Kidney glomerular epithelial cell (primary cell): Measurements from ENCODE around the gene CLSTN2.
A peak's percentile ranks its signal among the peaks of the same experiment; 100 is the strongest.

ENCODE experiments used
- DNase-seq: peaks from one replicate; lab custom pipeline; 2025; lab: John Stamatoyannopoulos, UW

Gene CLSTN2

GRCh38 chr3:140093742-140094141 lies 158.8 kb downstream of the CLSTN2 start:
- peak; percentile 96 for DNase-seq

- DNase-seq, result no peak
Measured at GRCh38 chr3:140094487-140094886, 159.5 kb downstream of the CLSTN2 start.

GRCh38 chr3:140096037-140096436 lies 161.1 kb downstream of the CLSTN2 start:
- DNase-seq, result no peak

- no peak for DNase-seq
Measured at GRCh38 chr3:140097874-140098635, 163.1 kb downstream of the CLSTN2 start.

GRCh38 chr3:140100479-140100878 lies 165.5 kb downstream of the CLSTN2 start:
- no peak for DNase-seq

- DNase-seq, result no peak
Measured at GRCh38 chr3:140103166-140103565, 168.2 kb downstream of the CLSTN2 start.

GRCh38 chr3:140103986-140104645 lies 169.1 kb downstream of the CLSTN2 start:
- DNase-seq, result no peak

GRCh38 chr3:140113996-140114788 lies 179.2 kb downstream of the CLSTN2 start:
- DNase-seq, result no peak

GRCh38 chr3:140114789-140115080 lies 179.8 kb downstream of the CLSTN2 start:
- no peak for DNase-seq

- peak; percentile 82 for DNase-seq
Measured at GRCh38 chr3:140117096-140117526, 182.1 kb downstream of the CLSTN2 start.

- no peak for DNase-seq
Measured at GRCh38 chr3:140122183-140122582, 187.2 kb downstream of the CLSTN2 start.

GRCh38 chr3:140128217-140128616 lies 193.2 kb downstream of the CLSTN2 start:
- DNase-seq, result no peak

GRCh38 chr3:140128631-140129030 lies 193.6 kb downstream of the CLSTN2 start:
- no peak for DNase-seq

GRCh38 chr3:140129768-140130284 lies 194.8 kb downstream of the CLSTN2 start:
- no peak for DNase-seq

- DNase-seq, result no peak
Measured at GRCh38 chr3:140131895-140132294, 196.9 kb downstream of the CLSTN2 start.

GRCh38 chr3:140134231-140134965 lies 199.4 kb downstream of the CLSTN2 start:
- DNase-seq, result no peak

- DNase-seq, result no peak
Measured at GRCh38 chr3:140135461-140135860, 200.5 kb downstream of the CLSTN2 start.

GRCh38 chr3:140143367-140144069 lies 208.5 kb downstream of the CLSTN2 start:
- no peak for DNase-seq

GRCh38 chr3:140145528-140145927 lies 210.5 kb downstream of the CLSTN2 start:
- no peak for DNase-seq

GRCh38 chr3:140146668-140147067 lies 211.7 kb downstream of the CLSTN2 start:
- DNase-seq, result no peak

- no peak for DNase-seq
Measured at GRCh38 chr3:140147965-140148490, 213.0 kb downstream of the CLSTN2 start.
